Ascending aorta (tissue), 2 donors: ENCODE measurements around the gene RNF212B. TPM values are rescaled to one million over a fixed set of nuclear protein-coding genes. Genes with fewer than 3 reads are reported as not detected.

Source experiments
- DNase-seq, 2 donors: peaks; one replicate each; pipeline ENCODE4 v3.0.0-alpha.2; 2019; ENCODE audit warnings: low spot score in 2 of 2
- H3K27ac ChIP-seq, 2 donors: fragments of 200-600 bp; sonication (generic); one replicate each; pipeline ENCODE4 v1.5.1; 2016 to 2017; ENCODE audit warnings: mild to moderate bottlenecking in 1 of 2
- H3K27me3 ChIP-seq: fragments of 200-600 bp; sonication (generic); one replicate; pipeline ENCODE4 v1.5.1; 2017
- H3K36me3 ChIP-seq, 2 donors: fragments of 200-600 bp; sonication (generic); one replicate each; pipeline ENCODE4 v1.5.1; 2016
- H3K4me1 ChIP-seq, 2 donors: fragments of 200-600 bp; sonication (generic); one replicate each; pipeline ENCODE4 v1.5.1; 2016 to 2017; ENCODE audit warnings: mild to moderate bottlenecking in 1 of 2
- H3K4me3 ChIP-seq, 2 donors: fragments of 200-600 bp; sonication (generic); one replicate each; pipeline ENCODE4 v1.5.1; 2016 to 2017; ENCODE audit warnings: mild to moderate bottlenecking in 1 of 2
- H3K9me3 ChIP-seq, 2 donors: fragments of 200-600 bp; sonication (generic); one replicate each; pipeline ENCODE4 v1.5.1; 2016
- CTCF ChIP-seq, 3 experiments: fragments of 200-600 bp in 2 of 3; fragments of 450-650 bp in 1 of 3; sonication (generic) in 2 of 3; IDR thresholded peaks; one replicate each; pipeline ENCODE4 v1.5.1; 2016 to 2019; ENCODE audit warnings: antibody characterized with exemption in 3 of 3, mild to moderate bottlenecking in 1 of 3, moderate library complexity in 1 of 3
- intact Hi-C: fragments of 100-400 bp; cut with DNase I; formaldehyde crosslinking; loops from one replicate; pipeline ENCODE4 v1.15.1; 2023
- total RNA-seq: library from RNA; depleted of rRNA; stranded (reverse); fragments of >200 nt; gene quantifications from one replicate; pipeline ENCODE4 v1.1.0, GENCODE V29; 2016

The RNF212B gene
- total RNA-seq, 1 donor from 2014 or later: not detected

- Histone ChIP-seq H3K9me3 (no peaks in the 10 kb centered on the region), H3K4me1 (peaks cover 11 to 17% of the 10 kb centered on the region in 2 donors), H3K4me3 (no peak overlapping the region), H3K36me3 (peaks cover 0 to 3% of the 10 kb centered on the region in 2 donors), H3K27ac (no peak overlapping the region), H3K27me3 (no peaks in the 10 kb centered on the region)
- intact Hi-C loops: no loop called here
- no peak for TF ChIP-seq CTCF (IDR thresholded peaks at IDR 0.05)
- DNase-seq: no peak
Measured at GRCh38 chr14:23296012-23296777, 58.5 kb downstream of the RNF212B start.

GRCh38 chr14:23297096-23297495 lies 59.4 kb downstream of the RNF212B start:
- TF ChIP-seq CTCF (IDR thresholded peaks at IDR 0.05): no peak
- no peak overlapping the region for H3K4me3 ChIP-seq
- peaks cover 0 to 3% of the 10 kb centered on the region in 2 donors for H3K36me3 ChIP-seq
- DNase-seq: no peak
- H3K27me3 ChIP-seq: no peaks in the 10 kb centered on the region
- intact Hi-C loops: no loop called here
- peak overlapping the region in 1 of 2 donors; percentile 23 for H3K27ac ChIP-seq
- no peaks in the 10 kb centered on the region for H3K9me3 ChIP-seq
- peaks cover 11 to 20% of the 10 kb centered on the region in 2 donors for H3K4me1 ChIP-seq

GRCh38 chr14:23297611-23298277 lies 60.0 kb downstream of the RNF212B start:
- Histone ChIP-seq H3K9me3 (no peaks in the 10 kb centered on the region), H3K27ac (peak overlapping the region in 1 of 2 donors; percentile 23), H3K36me3 (peaks cover 0 to 3% of the 10 kb centered on the region in 2 donors), H3K4me3 (no peak overlapping the region), H3K4me1 (peaks cover 11 to 20% of the 10 kb centered on the region in 2 donors), H3K27me3 (no peaks in the 10 kb centered on the region)
- intact Hi-C loops: no loop called here
- no peak for DNase-seq
- no peak for TF ChIP-seq CTCF (IDR thresholded peaks at IDR 0.05)

GRCh38 chr14:23299211-23299957 lies 61.6 kb downstream of the RNF212B start:
- TF ChIP-seq CTCF (IDR thresholded peaks at IDR 0.05): peak in 1 of 3 experiments; percentile 19
- peaks cover 11 to 20% of the 10 kb centered on the region in 2 donors for H3K4me1 ChIP-seq
- DNase-seq: no peak
- H3K4me3 ChIP-seq: no peak overlapping the region
- H3K27me3 ChIP-seq: no peaks in the 10 kb centered on the region
- H3K27ac ChIP-seq: peak overlapping the region; percentile 94 to 99
- H3K36me3 ChIP-seq: peaks cover 0 to 3% of the 10 kb centered on the region in 2 donors
- intact Hi-C loops: no loop called here
- no peaks in the 10 kb centered on the region for H3K9me3 ChIP-seq

GRCh38 chr14:23299986-23300686 lies 62.4 kb downstream of the RNF212B start:
- H3K36me3 ChIP-seq: peaks cover 0 to 3% of the 10 kb centered on the region in 2 donors
- no peak for TF ChIP-seq CTCF (IDR thresholded peaks at IDR 0.05)
- intact Hi-C loops: loop anchor here (2.0 to 10.0 kb wide), 8 partner anchors 35 to 942 kb away; partner anchors contain the start of genes ACIN1, C14orf119, EMC9 and MMP14
- peak overlapping the region; percentile 94 to 99 for H3K27ac ChIP-seq
- H3K27me3 ChIP-seq: no peaks in the 10 kb centered on the region
- H3K9me3 ChIP-seq: no peaks in the 10 kb centered on the region
- H3K4me3 ChIP-seq: peak overlapping the region; percentile 85 to 93
- DNase-seq: no peak
- H3K4me1 ChIP-seq: peaks cover 11 to 17% of the 10 kb centered on the region in 2 donors
